Stimulated activated CD8-positive, alpha-beta memory T cell treated with anti-CD3 and anti-CD28 coated beads, Interleukin-7, amount 100 ng/mL, for 4 hours (primary cell): ENCODE data around the gene TCF3.

Experiments used
- DNase-seq, 2 donors: peaks; one replicate each; pipeline ENCODE4 v3.0.0-alpha.2; 2020; ENCODE audit warnings: low read depth in 2 of 2

Gene TCF3

GRCh38 chr19:1631557-1632100 lies 20.8 kb downstream of the TCF3 start:
- DNase-seq: no peak

GRCh38 chr19:1630811-1631210 lies 21.6 kb downstream of the TCF3 start:
- DNase-seq: no peak

GRCh38 chr19:1630012-1630411 lies 22.4 kb downstream of the TCF3 start:
- no peak for DNase-seq

GRCh38 chr19:1629256-1629808 lies 23.1 kb downstream of the TCF3 start:
- no peak for DNase-seq

- no peak for DNase-seq
These were observed 25.2 kb downstream of the TCF3 start for GRCh38 chr19:1627194-1627593.

GRCh38 chr19:1626417-1627010 lies 25.9 kb downstream of the TCF3 start:
- DNase-seq: no peak

GRCh38 chr19:1624458-1624857 lies 28.0 kb downstream of the TCF3 start:
- peak in 1 of 2 donors; percentile 25 for DNase-seq

- no peak for DNase-seq
These were observed 29.9 kb downstream of the TCF3 start for GRCh38 chr19:1622541-1622940.

- DNase-seq: no peak
These were observed 30.4 kb downstream of the TCF3 start for GRCh38 chr19:1622007-1622406.

- no peak for DNase-seq
These were observed 30.8 kb downstream of the TCF3 start for GRCh38 chr19:1621574-1621973.

- no peak for DNase-seq
These were observed 31.4 kb downstream of the TCF3 start for GRCh38 chr19:1621021-1621420.

GRCh38 chr19:1620502-1620901 lies 31.9 kb downstream of the TCF3 start:
- no peak for DNase-seq

GRCh38 chr19:1619703-1620102 lies 32.7 kb downstream of the TCF3 start:
- DNase-seq: no peak

GRCh38 chr19:1619094-1619439 lies 33.3 kb downstream of the TCF3 start:
- DNase-seq: no peak

GRCh38 chr19:1618157-1619093 lies 34.0 kb downstream of the TCF3 start:
- no peak for DNase-seq

- no peak for DNase-seq
These were observed 35.5 kb downstream of the TCF3 start for GRCh38 chr19:1616875-1617274.

GRCh38 chr19:1616396-1616795 lies 36.0 kb downstream of the TCF3 start:
- DNase-seq: no peak

- no peak for DNase-seq
These were observed 37.2 kb downstream of the TCF3 start for GRCh38 chr19:1615156-1615765.

GRCh38 chr19:1613808-1614570 lies 38.4 kb downstream of the TCF3 start:
- no peak for DNase-seq

GRCh38 chr19:1613146-1613545 lies 39.3 kb downstream of the TCF3 start:
- no peak for DNase-seq
